ENCODE results near the gene RFTN1. TPM values are rescaled to one million over a fixed set of nuclear protein-coding genes. Genes with fewer than 3 reads are reported as not detected.

Gene RFTN1
- total RNA-seq, 2 experiments from 2014 or later: 55.7 to 56.4 TPM

DNA sequence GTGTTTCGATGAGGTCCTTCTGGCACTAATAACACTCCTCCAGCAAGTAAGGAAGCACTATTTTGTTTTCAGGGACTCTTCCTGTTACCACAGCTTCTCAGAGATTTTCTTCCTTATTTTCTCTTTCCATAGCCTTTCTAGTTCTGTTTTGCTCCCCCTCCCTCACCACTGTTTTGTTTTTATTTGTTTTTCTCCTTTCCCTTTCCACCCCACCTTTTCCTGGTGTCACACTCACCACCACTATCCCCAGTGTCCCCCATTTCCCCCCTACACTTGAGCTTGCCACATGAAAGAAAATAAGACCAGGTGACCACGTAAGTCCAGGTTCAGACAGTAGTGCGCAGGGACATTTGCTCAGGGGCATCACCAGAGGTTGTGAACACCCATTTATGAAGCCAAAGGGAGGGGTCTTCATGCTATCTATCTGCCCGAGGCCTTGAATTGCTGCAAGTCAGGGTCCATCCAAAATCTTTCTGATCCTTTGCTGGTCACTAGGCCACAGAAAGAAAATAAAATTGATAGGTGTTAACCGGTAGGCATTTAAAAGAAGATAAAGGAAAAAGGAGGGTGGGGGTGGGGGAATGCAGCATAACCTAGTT is 1.4 kb upstream of the RFTN1 start:
- Mint-ChIP-seq H3K27me3 (no peaks in the 10 kb centered on the region), H3K4me1 (ENCODE audit: low read depth) (peaks cover 57% of the 10 kb centered on the region), H3K9me3 (no peaks in the 10 kb centered on the region), H3K36me3 (ENCODE audit: low read depth) (peaks cover 13% of the 10 kb centered on the region), H3K27ac (peak overlapping the region; percentile 89), H3K4me3 (peak overlapping the region; percentile 91)
- Histone ChIP-seq H3K27ac (ENCODE audit: low read depth in 1 of 2, low read length in 2 of 2) (no peak overlapping the region), H3K36me3 (ENCODE audit: insufficient read depth, low read length) (no peaks in the 10 kb centered on the region), H3K9me3 (ENCODE audit: control insufficient read depth in 1 of 2, insufficient read depth in 1 of 2, low read length in 2 of 2) (no peaks in the 10 kb centered on the region), H3K4me3 (ENCODE audit: low read length) (no peak overlapping the region), H3K27me3 (ENCODE audit: control insufficient read depth in 1 of 2, insufficient read depth in 2 of 2, low read length in 2 of 2) (no peaks in the 10 kb centered on the region), H3K4me1 (ENCODE audit: insufficient read depth, low read length) (peaks cover 52% of the 10 kb centered on the region)
- ChIA-PET CTCF (no interaction called here), POLR2A (interaction anchor here (0.8 to 1.3 kb wide), 2 partner anchors 38 to 224 kb away, joined by 3 read pairs; no protein-coding TSS in a partner anchor)
- TF ChIP-seq, protein P1, sequence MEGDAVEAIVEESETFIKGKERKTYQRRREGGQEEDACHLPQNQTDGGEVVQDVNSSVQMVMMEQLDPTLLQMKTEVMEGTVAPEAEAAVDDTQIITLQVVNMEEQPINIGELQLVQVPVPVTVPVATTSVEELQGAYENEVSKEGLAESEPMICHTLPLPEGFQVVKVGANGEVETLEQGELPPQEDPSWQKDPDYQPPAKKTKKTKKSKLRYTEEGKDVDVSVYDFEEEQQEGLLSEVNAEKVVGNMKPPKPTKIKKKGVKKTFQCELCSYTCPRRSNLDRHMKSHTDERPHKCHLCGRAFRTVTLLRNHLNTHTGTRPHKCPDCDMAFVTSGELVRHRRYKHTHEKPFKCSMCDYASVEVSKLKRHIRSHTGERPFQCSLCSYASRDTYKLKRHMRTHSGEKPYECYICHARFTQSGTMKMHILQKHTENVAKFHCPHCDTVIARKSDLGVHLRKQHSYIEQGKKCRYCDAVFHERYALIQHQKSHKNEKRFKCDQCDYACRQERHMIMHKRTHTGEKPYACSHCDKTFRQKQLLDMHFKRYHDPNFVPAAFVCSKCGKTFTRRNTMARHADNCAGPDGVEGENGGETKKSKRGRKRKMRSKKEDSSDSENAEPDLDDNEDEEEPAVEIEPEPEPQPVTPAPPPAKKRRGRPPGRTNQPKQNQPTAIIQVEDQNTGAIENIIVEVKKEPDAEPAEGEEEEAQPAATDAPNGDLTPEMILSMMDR (IDR thresholded peaks at IDR 0.05): no peak
- intact Hi-C loops (cut with DNase I, micrococcal nuclease): no loop called here
- ATAC-seq (ENCODE audit: poor library complexity) (no peak), DNase-seq (no peak)

GRCh38 chr3:16514021-16514700 is 662 bp upstream of the RFTN1 start:
- Mint-ChIP-seq H3K4me1 (ENCODE audit: low read depth) (peaks cover 62% of the 10 kb centered on the region), H3K27me3 (no peaks in the 10 kb centered on the region), H3K9me3 (no peaks in the 10 kb centered on the region), H3K27ac (peak overlapping the region; percentile 89), H3K4me3 (peak overlapping the region; percentile 91), H3K36me3 (ENCODE audit: low read depth) (peaks cover 13% of the 10 kb centered on the region)
- TF ChIP-seq, protein P1 (IDR thresholded peaks at IDR 0.05): no peak
- DNase-seq: no peak
- ATAC-seq (ENCODE audit: poor library complexity): no peak
- Histone ChIP-seq H3K4me3 (ENCODE audit: low read length) (peak overlapping the region; percentile 92), H3K27me3 (ENCODE audit: control insufficient read depth in 1 of 2, insufficient read depth in 2 of 2, low read length in 2 of 2) (no peaks in the 10 kb centered on the region), H3K36me3 (ENCODE audit: insufficient read depth, low read length) (no peaks in the 10 kb centered on the region), H3K9me3 (ENCODE audit: control insufficient read depth in 1 of 2, insufficient read depth in 1 of 2, low read length in 2 of 2) (no peaks in the 10 kb centered on the region), H3K4me1 (ENCODE audit: insufficient read depth, low read length) (peaks cover 59% of the 10 kb centered on the region), H3K27ac (ENCODE audit: low read depth in 1 of 2, low read length in 2 of 2) (peak overlapping the region in 1 of 2 donors; percentile 69)
- CTCF ChIA-PET: no interaction called here
- POLR2A ChIA-PET: interaction anchor here (0.6 to 1.8 kb wide), 4 partner anchors 33 to 223 kb away, joined by 3 to 4 read pairs (median 4); no protein-coding TSS in a partner anchor
- intact Hi-C loops (cut with DNase I, micrococcal nuclease): no loop called here

DNA sequence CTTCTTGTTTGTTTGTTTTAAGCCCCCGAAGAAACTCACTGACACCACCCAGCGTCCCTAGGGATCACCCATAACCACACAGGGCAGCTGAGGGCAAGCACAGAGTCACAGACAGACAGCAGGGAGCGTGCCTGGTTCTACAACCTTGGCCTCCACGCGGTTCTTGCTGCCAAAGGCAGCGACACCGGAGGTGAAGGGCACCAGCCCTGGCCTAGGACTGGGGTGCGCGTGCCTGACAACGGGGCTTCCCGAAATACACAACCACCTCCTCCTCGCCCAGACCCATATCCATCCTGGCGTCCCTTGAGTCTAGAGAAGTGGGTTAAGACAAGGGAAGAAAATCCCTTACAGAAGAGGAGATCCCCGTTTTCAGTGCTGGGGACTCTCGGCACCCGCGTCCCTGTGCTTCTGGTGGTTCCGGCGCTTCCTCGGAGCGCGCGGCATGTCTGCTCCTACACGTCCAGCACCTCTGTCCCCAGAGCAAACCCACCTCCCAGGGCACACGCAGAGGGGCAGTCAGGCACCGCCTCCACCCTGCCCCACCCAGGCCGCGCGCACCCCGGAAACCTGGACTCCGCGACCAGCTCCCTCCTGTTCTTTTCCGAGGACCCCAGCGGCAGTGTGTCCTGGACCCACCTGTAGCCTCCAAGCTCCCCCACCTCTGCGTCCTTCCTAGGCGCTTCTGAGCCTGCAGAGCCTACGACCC is 911 bp downstream of the RFTN1 start:
- intact Hi-C loops (cut with DNase I, micrococcal nuclease): loop anchor here in 1 of 2 experiments (1.0 to 2.0 kb wide), 6 partner anchors 31 to 222 kb away; no protein-coding TSS in a partner anchor
- H3K27ac ChIP-seq (ENCODE audit: low read depth in 1 of 2, low read length in 2 of 2): peak overlapping the region; percentile 46 to 85
- H3K9me3 ChIP-seq (ENCODE audit: control insufficient read depth in 1 of 2, insufficient read depth in 1 of 2, low read length in 2 of 2): no peaks in the 10 kb centered on the region
- H3K4me1 ChIP-seq (ENCODE audit: insufficient read depth, low read length): peaks cover 72% of the 10 kb centered on the region
- ATAC-seq (ENCODE audit: poor library complexity) (peak; percentile 37), DNase-seq (peak; percentile 14 to 81 (median 44))
- Mint-ChIP-seq H3K4me3 (peak overlapping the region; percentile 91), H3K27me3 (no peaks in the 10 kb centered on the region), H3K4me1 (ENCODE audit: low read depth) (peaks cover 78% of the 10 kb centered on the region), H3K9me3 (no peaks in the 10 kb centered on the region), H3K36me3 (ENCODE audit: low read depth) (peaks cover 16% of the 10 kb centered on the region), H3K27ac (peak overlapping the region; percentile 89)
- TF ChIP-seq, protein P1 (IDR thresholded peaks at IDR 0.05): no peak
- H3K4me3 ChIP-seq (ENCODE audit: low read length): peak overlapping the region; percentile 92
- ChIA-PET POLR2A (interaction anchor here (0.6 to 2.7 kb wide), 25 partner anchors 12 to 1307 kb away, joined by 3 to 37 read pairs (median 5); partner anchors contain the start of genes CAPN7, DPH3 and OXNAD1), CTCF (interaction anchor here (0.8 to 2.1 kb wide), 18 partner anchors 13 to 247 kb away, joined by 3 to 8 read pairs (median 4); partner anchors contain the start of genes DPH3 and OXNAD1)
- no peaks in the 10 kb centered on the region for H3K27me3 ChIP-seq (ENCODE audit: control insufficient read depth in 1 of 2, insufficient read depth in 2 of 2, low read length in 2 of 2)
- H3K36me3 ChIP-seq (ENCODE audit: insufficient read depth, low read length): no peaks in the 10 kb centered on the region

All from CD4-positive, alpha-beta T cell (primary cell).